Nucleus accumbens (tissue), 56 donors: ENCODE measurements around the gene CROCC2.

Experiments used
- DNase-seq, 56 donors: peaks; one replicate each; lab custom pipeline; 2025; lab: John Stamatoyannopoulos, UW

CROCC2 gene

DNA sequence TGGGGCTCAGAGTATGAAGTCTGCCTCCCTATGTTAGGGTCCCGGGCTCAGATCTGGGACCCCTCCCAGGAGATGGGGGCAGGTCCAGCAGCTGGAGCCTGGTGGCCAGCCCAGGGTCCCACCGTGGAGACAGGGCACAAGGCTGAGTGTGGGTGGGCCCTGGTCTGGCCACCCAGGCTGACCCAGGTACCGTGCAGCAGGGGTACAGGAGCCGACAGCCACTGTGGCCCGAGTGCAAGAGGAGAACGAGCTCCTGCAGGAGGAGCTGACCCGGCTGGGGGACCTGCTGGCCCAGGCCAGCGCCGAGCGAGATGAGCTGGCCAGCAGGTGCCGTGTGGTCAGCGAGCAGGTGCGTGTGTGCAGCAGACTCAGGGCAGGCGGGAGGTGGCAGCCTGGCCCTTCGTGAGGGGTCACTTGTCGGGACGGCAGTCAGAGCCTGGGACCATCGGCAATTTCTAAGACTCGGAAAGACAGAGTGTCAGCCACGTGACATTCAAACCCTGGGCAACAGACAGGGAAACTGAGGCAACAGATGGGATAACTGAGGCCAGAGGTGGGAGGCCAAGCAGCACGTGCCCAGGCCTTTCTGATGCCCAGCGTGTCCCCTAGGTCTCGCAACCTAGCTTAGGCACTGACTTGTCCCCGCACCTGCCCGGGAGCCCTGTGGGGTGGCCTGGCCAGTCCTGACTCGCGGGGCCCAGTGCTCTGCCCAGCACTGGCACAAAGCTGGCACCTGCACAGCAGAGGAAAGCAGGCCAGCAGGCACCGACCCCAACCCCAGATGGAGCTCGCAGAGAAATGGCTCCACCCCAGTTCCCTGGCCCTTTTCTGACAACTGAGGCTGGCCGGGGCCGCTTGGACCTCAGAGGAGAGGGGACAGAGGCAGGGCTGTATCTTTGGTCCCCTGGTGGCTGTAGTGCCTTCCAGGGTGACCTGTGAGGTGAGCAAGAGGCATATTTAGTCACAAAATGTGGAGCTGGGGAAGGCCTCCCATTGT is 13.9 kb downstream of the CROCC2 start:
- DNase-seq: no peak

DNA sequence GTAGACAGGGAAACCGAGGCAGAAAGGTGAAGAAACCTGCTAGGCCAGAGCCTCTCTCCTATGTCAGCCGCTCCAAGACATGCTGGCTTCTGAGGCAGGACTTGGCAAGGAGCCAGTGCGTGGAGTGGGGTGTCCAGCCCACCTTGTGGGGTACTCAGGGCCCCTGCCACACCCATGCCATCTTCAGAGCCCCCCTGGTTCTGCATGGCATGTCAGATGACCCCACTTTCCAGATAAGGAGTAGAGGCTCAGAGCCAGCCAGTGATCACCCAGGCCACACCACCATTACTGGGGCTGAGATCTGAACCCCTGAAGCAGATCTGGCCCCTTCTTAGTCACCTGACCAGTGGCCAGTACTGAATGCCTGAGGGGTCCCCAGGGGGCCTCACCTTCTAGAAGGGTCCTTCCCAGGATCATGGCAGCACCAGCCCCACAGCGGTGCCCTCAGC is 14.7 kb downstream of the CROCC2 start:
- no peak for DNase-seq

DNA sequence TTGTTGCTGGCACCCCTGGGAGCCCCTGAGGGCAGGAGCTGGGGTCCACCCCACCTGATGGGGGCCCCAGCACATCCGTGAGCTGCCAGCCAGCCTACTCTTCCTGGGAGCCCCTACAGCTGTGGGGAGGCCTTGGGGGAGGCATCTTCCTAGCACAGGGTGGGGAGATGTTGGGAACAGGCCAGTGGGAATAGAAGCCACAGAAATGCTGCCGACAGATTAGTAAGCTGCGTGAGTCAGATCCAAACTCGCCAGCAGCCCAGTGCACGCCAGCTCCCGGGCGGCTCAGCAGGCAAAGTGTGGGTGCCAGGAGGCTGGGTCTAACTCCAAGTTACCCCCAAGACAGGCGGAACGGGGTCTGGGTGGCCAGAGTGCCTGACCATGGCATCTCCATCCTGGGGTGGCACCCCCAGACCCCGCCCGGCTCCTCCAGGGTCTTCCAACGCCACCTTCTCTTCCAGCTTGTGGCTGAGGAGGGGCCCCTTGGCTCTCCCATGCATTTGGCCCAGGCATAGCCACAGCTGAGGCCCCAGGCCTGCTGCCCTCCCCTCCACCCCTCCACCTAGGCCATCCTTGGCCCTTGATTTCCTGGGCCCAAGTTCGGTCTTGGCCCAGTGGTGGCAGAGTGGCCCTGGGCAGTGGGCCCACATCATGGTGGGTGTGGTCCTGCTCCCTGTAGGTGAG is 15.3 kb downstream of the CROCC2 start:
- no peak for DNase-seq

DNA sequence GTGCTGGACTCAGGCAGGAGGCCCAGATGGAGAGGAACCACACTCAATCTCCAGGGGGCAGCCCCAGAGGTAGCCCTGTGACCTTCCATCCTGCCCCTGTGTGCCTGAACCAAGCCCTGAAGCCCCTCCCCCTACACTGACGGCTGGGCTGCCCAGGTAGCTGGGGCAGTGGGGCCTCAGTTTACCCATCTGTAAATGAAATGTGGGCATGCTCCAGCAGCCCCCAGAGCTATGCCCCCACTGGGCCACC is 15.8 kb downstream of the CROCC2 start:
- no peak for DNase-seq

DNA sequence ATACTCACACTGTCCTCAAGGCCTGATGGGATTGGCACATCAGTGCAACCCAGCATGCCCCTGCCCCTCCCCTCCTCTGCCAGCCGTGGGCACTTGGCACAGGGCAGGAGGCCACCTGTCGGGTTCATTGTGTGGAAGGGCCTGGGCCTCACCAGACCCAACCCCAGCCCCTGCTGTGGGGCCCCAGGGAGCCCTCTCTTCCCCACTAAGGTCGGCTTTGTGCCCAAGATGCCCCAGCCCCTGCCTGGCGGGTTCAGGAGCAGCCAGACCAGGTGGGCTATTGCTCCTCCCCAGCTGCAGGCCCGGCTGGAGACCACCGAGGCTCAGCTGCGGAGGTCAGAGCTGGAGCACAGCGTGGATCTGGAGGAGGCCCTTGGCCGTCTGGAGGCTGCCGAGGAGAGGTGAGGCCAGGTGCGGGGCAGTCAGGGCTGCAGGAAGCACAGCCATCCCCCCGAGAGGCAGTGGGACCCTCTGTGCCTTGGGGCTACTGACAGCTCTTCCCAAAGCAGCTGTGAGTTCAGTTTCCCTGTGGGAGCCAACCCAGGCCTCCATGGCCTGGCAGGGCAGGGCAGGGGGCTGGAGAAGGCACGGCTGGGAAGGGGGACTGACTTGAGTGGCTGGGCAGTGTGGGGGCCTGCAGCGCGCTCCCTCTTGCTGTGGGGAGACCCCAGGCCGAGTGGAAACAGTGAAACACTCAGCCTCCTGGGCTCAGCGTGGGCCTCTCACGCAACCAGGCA is 16.3 kb downstream of the CROCC2 start:
- no peak for DNase-seq

DNA sequence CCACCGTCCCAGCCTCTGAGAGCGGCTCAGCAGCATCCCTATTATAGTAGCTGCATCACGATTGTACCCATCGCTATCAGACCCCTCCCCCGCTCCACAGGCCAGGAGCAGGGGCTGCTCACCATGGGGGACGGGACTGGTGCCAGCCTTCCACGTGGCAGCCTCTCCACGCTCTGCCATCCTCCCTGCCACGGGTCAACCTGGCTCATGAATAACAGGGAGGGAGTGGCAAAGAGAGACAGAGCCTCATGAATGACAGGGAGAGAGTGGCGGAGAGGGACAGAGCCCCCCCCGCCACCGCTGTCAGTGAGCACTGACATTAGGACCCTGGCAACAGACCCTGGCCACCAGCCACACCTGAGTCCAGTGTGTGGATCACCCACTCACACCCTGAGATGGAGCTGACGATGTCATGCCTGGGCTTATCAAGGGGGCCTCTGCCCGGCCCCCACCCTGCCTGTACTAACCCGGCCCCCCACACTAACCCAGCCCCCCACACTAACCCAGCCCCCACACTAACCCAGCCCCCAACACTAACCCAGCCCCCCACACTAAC is 16.9 kb downstream of the CROCC2 start:
- no peak for DNase-seq

DNA sequence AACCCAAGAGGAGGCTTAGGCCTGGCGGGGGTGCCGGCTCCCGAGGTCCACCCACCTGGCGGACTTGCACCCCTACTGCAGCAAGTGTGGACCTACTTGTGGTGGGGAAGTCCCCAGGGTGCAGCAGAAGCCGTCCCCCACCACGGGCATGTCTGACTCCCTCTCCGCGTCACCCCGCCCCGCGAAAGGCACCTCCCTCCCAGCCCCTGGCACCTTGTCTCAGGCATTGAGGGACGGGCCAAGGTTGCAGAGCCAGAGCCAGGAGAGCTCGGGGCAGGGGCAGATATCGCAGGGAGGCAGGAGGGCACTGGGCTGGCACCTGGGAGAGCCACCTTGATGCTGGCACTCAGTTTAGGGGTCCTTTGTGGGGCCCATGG is 19.0 kb downstream of the CROCC2 start:
- DNase-seq: no peak

DNA sequence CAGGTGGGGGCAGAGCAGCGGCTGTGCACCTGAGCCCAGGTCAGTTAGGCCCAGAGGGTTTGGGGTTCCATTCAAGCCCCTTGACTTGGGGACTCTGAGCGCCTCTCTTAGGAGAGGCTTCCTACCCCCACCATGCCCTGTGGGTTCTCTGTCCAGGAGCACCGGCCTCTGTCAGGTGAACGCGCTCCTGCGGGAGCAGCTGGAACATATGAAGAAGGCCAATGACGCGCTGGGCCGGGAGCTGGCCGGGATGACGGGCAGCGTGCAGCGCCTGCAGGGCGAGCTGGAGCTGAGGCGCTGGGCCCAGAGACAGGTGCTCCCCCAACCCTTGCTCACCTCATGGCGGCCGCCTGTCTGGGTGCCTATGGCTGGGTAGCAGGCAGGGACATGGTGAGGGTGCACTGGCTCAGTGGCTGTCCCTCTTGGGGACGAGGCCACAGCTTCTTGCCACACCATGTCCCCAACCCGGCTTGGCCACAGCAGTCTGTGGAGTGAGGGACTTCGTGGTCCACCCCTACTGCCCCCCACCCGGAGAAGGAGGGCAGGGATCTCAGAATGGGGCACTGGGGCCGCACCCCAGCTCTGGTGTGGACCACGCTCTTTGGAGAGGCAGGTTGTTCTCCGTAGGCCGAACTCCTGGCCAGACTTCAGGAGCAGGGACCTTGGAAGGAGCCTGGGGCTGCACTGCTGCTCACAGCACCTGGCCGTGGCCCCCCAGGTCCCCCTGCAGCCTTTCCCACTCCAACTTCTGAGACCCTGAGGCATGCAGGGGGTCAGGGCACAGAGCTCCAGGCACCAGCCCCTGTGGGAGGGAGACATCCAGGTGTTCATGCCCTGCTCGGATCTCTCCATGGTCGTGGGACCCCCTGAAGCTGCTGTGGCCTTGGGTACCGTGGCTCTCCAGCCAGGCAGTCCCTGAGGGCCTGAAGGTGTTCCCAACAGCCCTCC is 19.7 kb downstream of the CROCC2 start:
- DNase-seq: no peak

DNA sequence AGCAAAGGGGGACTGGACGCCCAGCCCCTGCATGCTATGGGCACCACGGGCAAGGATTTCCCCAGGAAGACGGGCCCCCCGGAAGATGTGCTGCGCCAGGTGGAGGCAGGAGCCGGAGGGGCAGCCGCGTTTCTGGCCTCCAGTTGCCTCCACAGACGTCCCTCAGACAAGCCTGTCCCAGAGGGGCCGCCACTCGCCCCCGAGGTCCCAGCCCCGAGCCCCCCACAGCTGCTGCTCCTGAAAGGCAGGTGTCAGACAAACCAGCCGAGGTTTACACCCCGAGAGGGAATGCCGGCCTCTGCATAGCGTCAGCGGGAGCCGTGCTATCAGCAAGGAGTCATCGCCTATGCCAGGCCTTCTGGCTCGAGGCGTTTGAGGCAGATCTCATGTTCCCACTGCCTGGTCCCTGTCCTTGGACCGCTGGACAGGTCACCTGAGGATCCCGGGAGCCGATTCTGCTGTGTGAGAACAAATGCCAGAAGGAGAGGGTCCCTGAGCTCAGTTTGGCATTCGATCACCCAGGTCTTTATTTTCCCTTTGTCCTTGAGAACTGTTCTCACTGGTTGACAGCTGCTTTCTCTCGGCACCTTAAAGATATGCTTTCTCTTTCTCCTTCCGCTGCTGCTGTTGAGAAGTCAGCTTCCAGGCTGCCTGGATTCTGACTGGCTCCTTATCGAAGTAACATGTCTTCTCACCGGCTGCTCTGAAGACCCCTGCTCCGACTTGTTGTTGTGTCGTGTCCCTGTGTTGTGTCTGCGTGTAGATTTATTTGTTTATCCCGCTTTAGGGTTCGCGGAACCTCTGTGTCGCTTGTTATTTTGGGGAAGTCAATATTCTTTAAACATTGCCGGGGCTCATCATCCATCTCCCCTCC is 20.6 kb downstream of the CROCC2 start:
- no peak for DNase-seq

DNA sequence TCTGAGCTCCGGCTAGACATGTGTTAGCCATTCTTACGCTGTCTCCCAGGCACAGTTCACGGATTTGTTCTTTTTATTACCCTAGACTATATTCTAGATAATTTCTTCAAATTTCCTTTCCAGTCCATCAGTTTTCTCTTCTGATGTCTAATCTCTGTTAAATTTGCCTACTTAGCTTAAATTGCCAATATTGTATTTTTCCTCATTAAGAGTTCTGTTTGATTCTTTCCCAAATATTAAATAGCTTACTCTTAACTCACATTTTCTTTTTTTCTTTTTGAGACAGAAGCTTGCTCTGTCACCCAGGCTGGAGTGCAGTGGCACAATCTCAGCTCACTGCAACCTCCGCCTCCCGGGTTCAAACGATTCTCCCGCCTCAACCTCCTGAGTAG is 21.2 kb downstream of the CROCC2 start:
- no peak for DNase-seq

DNA sequence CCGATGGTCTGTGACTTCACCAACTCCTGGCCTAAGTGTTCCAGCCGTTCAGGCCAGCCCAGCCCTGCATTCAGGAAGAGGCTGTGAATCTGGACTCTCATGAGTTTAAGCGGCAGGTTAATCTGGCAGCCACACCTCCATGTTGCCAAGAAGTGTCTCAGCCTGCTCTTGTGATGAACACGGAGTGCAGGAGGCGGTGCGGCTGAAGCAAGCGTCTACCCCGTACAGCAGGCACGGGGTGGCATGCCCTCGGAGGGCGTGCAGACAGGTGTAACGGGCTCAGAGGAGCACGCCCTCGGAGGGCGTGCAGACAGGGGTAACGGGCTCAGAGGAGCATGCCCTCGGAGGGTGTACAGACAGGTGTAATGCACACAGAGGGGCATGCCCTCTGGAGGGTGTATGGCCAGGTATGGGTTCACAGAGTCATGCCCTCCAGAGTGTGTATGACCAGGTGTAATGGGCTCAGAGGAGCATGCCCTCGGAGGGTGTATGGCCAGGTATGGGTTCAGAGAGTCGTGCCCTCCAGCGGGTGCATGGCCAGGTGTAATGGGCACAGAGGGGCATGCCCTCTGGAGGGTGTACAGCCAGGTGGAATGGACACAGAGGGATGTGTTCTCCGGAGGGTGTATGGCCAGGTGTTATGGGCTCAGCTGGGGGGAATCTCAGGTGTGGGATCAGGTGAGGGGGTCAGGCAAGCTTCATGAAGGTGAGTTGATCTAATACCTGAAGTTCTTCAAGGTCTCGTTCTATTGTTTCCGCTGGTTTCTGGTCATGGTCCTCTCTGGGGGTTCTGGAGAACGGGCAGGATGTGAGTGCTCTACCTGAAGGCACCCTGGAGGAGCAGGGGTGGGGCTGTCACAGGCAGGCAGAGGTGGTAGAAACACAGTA is 22.6 kb downstream of the CROCC2 start:
- no peak for DNase-seq

DNA sequence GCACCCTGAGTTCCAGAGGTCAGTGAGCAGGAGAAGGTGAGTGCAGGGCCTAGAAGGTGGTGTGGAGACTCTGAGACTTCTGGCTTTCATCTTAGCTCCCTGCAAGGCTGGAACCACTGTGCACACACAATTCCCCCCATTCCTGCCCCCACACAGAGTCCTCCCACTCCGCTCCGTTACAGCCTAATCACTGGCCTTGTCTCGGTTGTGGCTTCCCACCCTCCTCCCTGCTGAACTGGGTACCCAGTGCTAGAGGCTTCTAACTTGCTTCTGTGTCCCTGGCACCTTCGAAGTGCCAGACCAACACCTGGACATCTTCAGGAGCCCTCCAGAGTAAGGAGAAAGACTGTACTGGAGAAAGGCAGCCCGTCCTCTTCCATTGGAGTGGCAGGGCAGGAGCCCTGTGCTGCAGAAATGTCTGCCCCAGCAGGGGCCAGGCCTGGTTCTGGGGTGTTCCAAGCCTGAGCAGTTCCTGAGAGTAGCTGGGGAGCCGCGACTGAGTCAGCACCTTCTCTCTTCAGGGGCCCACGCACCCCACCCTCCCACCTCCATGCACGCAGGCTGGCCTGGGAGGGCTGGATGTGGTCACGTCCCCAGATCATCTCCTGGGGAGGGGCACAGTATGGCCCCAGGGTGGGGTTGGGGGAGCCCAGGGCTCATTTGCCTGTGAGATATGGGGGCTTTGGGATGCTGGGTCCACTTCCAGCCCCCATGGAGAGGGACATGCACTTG is 23.4 kb downstream of the CROCC2 start:
- no peak for DNase-seq

DNA sequence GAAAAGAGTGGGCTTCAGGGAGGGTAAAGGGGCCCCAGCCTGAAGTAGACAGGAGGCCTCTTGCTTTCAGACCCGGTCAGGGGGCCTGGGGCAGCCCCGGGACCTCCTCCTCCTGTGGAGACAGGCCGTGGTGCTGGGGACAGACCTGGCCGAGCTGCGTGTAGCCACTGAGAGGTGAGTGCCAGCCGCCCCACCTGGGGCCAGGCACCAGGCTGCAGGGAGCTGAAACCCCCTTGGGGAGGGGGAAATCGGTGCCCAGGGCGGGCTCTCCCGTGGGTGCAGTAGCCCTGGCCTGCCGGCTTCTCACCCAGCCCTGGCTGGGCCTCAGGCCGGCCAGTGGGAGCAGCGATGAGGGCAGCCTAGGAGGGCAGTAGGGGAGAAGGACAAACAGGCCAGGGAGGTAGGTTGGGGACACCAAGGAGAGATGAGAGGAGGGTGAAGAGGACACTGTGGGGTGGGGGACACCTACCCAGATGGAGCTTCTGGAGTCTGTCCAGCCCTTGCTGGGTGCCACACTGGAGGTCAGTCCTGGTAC is 24.0 kb downstream of the CROCC2 start:
- no peak for DNase-seq

DNA sequence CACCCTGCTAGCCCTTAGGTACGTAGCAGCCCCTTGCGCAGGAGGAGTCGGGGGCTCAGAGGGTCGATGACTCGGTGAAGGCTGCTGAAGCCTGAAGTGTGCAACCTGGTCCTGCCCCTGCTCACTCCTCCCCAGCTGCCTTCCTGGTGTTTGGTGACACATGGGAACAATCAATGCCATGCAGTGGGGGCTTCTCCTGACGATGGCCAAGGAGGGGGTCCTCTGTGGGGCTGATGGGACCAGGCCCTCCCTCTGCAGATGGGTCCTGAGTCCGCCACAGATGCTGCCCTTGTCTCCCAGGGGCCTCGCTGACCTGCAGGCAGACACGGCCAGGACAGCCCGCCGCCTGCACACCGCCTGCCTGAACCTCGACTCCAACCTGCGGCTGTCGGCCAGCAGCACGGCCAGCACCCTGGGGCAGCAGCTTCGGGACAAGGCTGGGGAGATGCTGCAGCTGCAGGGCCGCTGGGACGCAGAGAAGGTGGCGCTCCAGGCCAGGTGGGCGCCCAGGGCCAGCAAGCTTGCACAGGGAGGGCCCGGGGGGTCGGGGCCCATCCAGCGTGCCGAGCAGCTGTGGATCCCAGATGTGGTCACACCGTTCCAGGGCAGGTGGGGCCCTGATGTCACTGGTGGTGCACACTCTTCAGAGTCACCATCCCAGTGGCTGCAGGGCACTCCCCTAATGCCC is 24.6 kb downstream of the CROCC2 start:
- no peak for DNase-seq

DNA sequence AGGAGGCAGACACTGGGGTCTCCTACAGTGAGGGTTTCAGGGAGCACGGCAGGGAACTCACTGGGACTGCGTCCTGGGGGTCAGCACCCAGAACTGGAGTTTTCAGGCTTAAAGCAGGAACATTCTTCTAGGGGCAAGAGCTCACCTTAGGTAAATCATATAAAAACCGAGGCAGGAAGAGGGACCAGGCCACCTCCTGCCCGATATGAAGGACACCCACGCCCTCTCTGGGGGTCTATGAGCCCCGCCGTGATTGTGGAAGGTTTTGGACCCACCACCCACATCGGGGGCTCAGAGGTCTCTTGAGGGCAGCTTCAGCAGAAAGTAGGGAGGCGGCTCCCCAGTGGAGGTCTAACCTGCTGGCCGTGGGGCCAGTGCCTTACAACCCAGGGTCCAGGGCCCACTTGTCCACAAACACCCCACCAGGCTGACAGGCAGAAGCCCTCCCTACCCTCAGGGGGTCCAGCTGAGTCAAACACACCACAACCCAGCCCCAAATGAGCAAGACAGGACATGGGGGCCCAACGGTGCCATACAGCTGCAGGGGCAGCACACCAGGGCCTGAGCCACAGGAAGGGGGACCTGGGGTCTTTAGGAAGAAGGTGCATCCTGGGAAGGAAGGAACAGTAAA is 25.3 kb downstream of the CROCC2 start:
- DNase-seq: no peak
